Fibroblast of skin of right biceps (primary cell): ENCODE data around the gene EEPD1.

ENCODE experiments used
- DNase-seq: peaks from one replicate; pipeline ENCODE4 v3.0.0-alpha.2; 2013

EEPD1 gene

GRCh38 chr7:36284456-36285090 lies 131.5 kb downstream of the EEPD1 start:
- DNase-seq, result no peak

GRCh38 chr7:36285276-36285675 lies 132.2 kb downstream of the EEPD1 start:
- DNase-seq, result no peak

GRCh38 chr7:36286226-36286625 lies 133.2 kb downstream of the EEPD1 start:
- DNase-seq, result no peak

- DNase-seq, result no peak
Measured at GRCh38 chr7:36286688-36287087, 133.6 kb downstream of the EEPD1 start.

GRCh38 chr7:36287371-36288241 lies 134.6 kb downstream of the EEPD1 start:
- no peak for DNase-seq

GRCh38 chr7:36288501-36288900 lies 135.4 kb downstream of the EEPD1 start:
- DNase-seq, result no peak

- peak; percentile 29 for DNase-seq
Measured at GRCh38 chr7:36289833-36290661, 137.0 kb downstream of the EEPD1 start.

GRCh38 chr7:36291387-36292316 lies 138.6 kb downstream of the EEPD1 start:
- DNase-seq, result peak; percentile 80

- DNase-seq, result no peak
Measured at GRCh38 chr7:36295090-36295489, 142.0 kb downstream of the EEPD1 start.

GRCh38 chr7:36296284-36296683 lies 143.2 kb downstream of the EEPD1 start:
- DNase-seq, result no peak

GRCh38 chr7:36297364-36298009 lies 144.4 kb downstream of the EEPD1 start:
- no peak for DNase-seq

- no peak for DNase-seq
Measured at GRCh38 chr7:36298106-36298505, 145.1 kb downstream of the EEPD1 start.

GRCh38 chr7:36299223-36299774 lies 146.2 kb downstream of the EEPD1 start:
- DNase-seq, result no peak

- no peak for DNase-seq
Measured at GRCh38 chr7:36299823-36300341, 146.8 kb downstream of the EEPD1 start.

GRCh38 chr7:36300696-36301350 lies 147.8 kb downstream of the EEPD1 start:
- DNase-seq, result no peak

- DNase-seq, result peak; percentile 44
Measured at GRCh38 chr7:36301914-36302771, 149.1 kb downstream of the EEPD1 start.

GRCh38 chr7:36303202-36304098 lies 150.4 kb downstream of the EEPD1 start:
- DNase-seq, result peak; percentile 97

- no peak for DNase-seq
Measured at GRCh38 chr7:36304099-36304425, 151.0 kb downstream of the EEPD1 start.

- DNase-seq, result no peak
Measured at GRCh38 chr7:36305226-36305625, 152.2 kb downstream of the EEPD1 start.
